ENCODE data around the gene CNTNAP5.

Gene CNTNAP5

DNA sequence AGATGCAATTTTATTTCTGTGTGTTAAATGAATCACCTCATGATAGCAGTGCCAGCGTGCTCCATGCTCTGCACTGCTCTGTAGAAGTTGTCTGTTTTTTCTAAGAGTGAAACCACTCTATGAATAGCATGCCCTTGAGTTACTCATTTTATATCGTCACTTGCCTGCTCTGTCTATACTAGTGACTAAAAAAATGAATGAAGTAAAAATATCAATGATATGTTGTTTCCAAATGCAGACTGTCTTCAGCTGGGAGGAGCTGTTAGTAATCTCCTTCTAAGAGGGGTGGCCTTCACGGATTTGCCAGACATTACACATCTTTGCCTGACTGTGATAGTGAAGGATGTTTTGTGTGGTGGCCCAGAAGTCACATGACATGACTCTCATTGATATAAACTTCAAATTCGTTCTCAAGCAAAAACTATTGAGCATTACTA is 852.1 kb downstream of the CNTNAP5 start:
- H3K27ac Mint-ChIP-seq: no peak overlapping the region
- ATAC-seq (replicated peaks) (no peak), DNase-seq (no peak)
- no peaks in the 10 kb centered on the region for H3K4me1 Mint-ChIP-seq (ENCODE audit: low read depth in 2 of 2)
- H3K9me3 Mint-ChIP-seq: peaks cover 9 to 31% of the 10 kb centered on the region in 2 donors
- H3K4me3 Mint-ChIP-seq: no peak overlapping the region
- H3K27me3 Mint-ChIP-seq: no peaks in the 10 kb centered on the region
- no peaks in the 10 kb centered on the region for H3K36me3 Mint-ChIP-seq (ENCODE audit: insufficient read depth)

- no peaks in the 10 kb centered on the region for H3K27me3 Mint-ChIP-seq
- H3K27ac Mint-ChIP-seq: no peak overlapping the region
- H3K4me3 Mint-ChIP-seq: no peak overlapping the region
- no peak for ATAC-seq (replicated peaks)
- DNase-seq: no peak
- H3K9me3 Mint-ChIP-seq: peaks cover 8 to 32% of the 10 kb centered on the region in 2 donors
- no peaks in the 10 kb centered on the region for H3K4me1 Mint-ChIP-seq (ENCODE audit: low read depth in 2 of 2)
- no peaks in the 10 kb centered on the region for H3K36me3 Mint-ChIP-seq (ENCODE audit: insufficient read depth)
Observed at GRCh38 chr2:124879640-124880039, 854.6 kb downstream of the CNTNAP5 start.

- Mint-ChIP-seq H3K4me1 (ENCODE audit: low read depth in 2 of 2) (no peaks in the 10 kb centered on the region), H3K27ac (no peak overlapping the region), H3K4me3 (no peak overlapping the region), H3K27me3 (no peaks in the 10 kb centered on the region), H3K9me3 (peaks cover 8 to 33% of the 10 kb centered on the region in 2 donors), H3K36me3 (ENCODE audit: insufficient read depth) (no peaks in the 10 kb centered on the region)
- ATAC-seq (replicated peaks) (no peak), DNase-seq (no peak)
Observed at GRCh38 chr2:124880995-124881394, 855.9 kb downstream of the CNTNAP5 start.

DNA sequence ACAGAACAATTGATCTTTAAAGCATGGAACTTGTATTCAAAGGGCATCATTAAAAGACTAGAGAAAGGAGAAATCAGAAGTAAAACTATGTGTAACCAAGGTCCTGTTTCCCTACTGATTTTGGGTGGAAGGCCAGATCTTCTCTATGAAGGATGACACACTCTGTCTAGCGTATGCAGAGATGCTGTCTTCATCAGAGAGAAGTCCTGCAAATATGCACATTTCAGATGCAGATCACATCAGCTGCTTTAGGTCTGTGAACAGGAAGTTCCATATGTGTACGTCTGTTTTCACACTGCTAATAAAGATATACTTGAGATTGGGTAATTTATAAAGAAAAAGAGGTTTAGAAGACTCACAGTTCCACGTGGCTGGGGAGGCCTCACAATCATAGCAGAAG is 857.3 kb downstream of the CNTNAP5 start:
- Mint-ChIP-seq H3K36me3 (ENCODE audit: insufficient read depth) (no peaks in the 10 kb centered on the region), H3K4me1 (ENCODE audit: low read depth in 2 of 2) (no peaks in the 10 kb centered on the region), H3K27ac (no peak overlapping the region), H3K4me3 (no peak overlapping the region), H3K9me3 (peaks cover 8 to 33% of the 10 kb centered on the region in 2 donors), H3K27me3 (no peaks in the 10 kb centered on the region)
- DNase-seq (no peak), ATAC-seq (replicated peaks) (no peak)

DNA sequence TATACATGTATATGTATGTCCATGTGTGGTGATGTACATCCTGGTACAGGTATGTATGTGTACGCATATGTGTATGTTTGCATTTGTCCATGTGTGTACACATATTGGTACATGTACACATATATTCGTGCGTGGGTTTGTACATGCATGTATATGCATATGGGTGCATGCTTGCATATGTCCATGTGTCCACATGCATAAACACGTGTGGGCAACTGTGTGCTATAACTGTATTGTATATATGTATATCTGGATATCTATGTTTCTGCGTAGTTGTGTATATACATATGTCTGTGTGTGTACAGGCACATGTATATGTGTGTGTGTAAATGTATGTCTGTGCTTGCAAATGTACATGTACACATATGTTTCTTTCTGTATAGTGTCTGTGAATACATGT is 858.5 kb downstream of the CNTNAP5 start:
- no peak overlapping the region for H3K27ac Mint-ChIP-seq
- ATAC-seq (replicated peaks): no peak
- no peaks in the 10 kb centered on the region for H3K4me1 Mint-ChIP-seq (ENCODE audit: low read depth in 2 of 2)
- no peaks in the 10 kb centered on the region for H3K27me3 Mint-ChIP-seq
- no peak for DNase-seq
- H3K36me3 Mint-ChIP-seq (ENCODE audit: insufficient read depth): no peaks in the 10 kb centered on the region
- H3K9me3 Mint-ChIP-seq: peaks cover 8 to 33% of the 10 kb centered on the region in 2 donors
- no peak overlapping the region for H3K4me3 Mint-ChIP-seq

DNA sequence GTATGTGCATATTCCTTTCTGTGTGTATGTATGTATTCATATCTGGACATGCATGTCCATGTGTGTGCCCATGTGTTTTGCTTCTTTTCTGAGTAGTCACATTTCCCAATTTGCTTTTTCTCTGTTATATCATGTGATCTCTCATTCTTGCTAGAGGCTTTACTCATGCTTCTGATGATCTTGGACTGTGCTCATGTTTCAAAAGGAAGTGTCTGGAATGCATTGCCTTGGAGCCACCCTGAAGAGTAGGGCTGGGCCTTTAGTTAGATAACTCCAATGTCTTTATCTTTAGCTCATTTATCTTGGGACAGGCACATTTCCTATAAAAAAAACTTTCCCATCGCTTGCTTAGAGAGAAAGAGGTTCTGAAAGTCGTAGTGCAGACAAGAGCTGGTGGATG is 859.2 kb downstream of the CNTNAP5 start:
- Mint-ChIP-seq H3K36me3 (ENCODE audit: insufficient read depth) (no peaks in the 10 kb centered on the region), H3K27ac (no peak overlapping the region), H3K9me3 (peaks cover 9 to 27% of the 10 kb centered on the region in 2 donors), H3K4me3 (no peak overlapping the region), H3K4me1 (ENCODE audit: low read depth in 2 of 2) (no peaks in the 10 kb centered on the region), H3K27me3 (no peaks in the 10 kb centered on the region)
- DNase-seq (no peak), ATAC-seq (replicated peaks) (no peak)

GRCh38 chr2:124886216-124886615 is 861.1 kb downstream of the CNTNAP5 start:
- ATAC-seq (replicated peaks) (no peak), DNase-seq (no peak)
- H3K9me3 Mint-ChIP-seq: peaks cover 7 to 11% of the 10 kb centered on the region in 2 donors
- H3K27me3 Mint-ChIP-seq: no peaks in the 10 kb centered on the region
- H3K27ac Mint-ChIP-seq: no peak overlapping the region
- H3K4me3 Mint-ChIP-seq: no peak overlapping the region
- H3K36me3 Mint-ChIP-seq (ENCODE audit: insufficient read depth): no peaks in the 10 kb centered on the region
- no peaks in the 10 kb centered on the region for H3K4me1 Mint-ChIP-seq (ENCODE audit: low read depth in 2 of 2)

DNA sequence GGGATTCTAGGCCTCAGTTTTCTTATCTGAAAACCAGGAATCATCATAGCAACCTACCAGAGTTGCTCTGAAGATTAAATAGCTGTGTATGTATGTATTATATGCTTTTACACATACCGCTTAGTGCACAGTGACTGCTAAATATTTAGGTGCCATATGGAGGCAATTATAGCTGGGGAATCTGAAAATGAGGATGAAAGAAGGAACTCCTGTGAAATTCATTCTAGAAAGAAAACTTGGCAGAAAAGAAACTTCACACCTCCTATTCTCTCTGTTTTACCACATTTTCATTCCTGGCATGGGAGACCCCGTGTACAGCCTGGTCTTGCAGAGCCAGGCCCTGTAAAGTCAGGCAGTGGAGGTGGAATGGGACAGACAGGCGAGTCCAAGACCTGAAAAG is 862.4 kb downstream of the CNTNAP5 start:
- DNase-seq (no peak), ATAC-seq (replicated peaks) (no peak)
- Mint-ChIP-seq H3K27me3 (no peaks in the 10 kb centered on the region), H3K27ac (no peak overlapping the region), H3K4me3 (no peak overlapping the region), H3K36me3 (ENCODE audit: insufficient read depth) (no peaks in the 10 kb centered on the region), H3K9me3 (peaks cover 7 to 9% of the 10 kb centered on the region in 2 donors), H3K4me1 (ENCODE audit: low read depth in 2 of 2) (no peaks in the 10 kb centered on the region)

- Mint-ChIP-seq H3K27me3 (no peaks in the 10 kb centered on the region), H3K27ac (no peak overlapping the region), H3K36me3 (ENCODE audit: insufficient read depth) (no peaks in the 10 kb centered on the region), H3K9me3 (peaks cover 7 to 9% of the 10 kb centered on the region in 2 donors), H3K4me3 (no peak overlapping the region), H3K4me1 (ENCODE audit: low read depth in 2 of 2) (no peaks in the 10 kb centered on the region)
- ATAC-seq (replicated peaks) (no peak), DNase-seq (no peak)
Observed at GRCh38 chr2:124888431-124888830, 863.3 kb downstream of the CNTNAP5 start.

DNA sequence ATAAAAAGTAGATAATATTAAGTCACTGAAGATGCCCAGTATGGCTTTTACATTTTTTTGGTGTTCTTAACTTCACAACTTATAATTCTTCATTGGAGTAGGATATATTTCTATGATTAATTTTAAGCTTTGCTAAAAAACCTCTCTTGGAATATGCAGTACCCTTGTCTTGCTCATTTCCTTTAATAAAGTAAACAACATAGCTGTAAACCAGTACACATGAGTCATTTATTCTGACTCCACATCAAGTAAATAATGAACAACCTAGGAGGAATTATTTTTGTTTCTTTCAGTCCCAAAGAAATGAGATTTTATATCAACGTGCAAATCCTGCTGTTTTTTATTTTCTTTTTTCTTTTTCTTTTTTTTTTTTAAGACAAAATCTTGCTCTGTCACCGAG is 869.1 kb downstream of the CNTNAP5 start:
- Mint-ChIP-seq H3K9me3 (peaks cover 7 to 11% of the 10 kb centered on the region in 2 donors), H3K4me3 (no peak overlapping the region), H3K27ac (no peak overlapping the region), H3K27me3 (no peaks in the 10 kb centered on the region), H3K36me3 (ENCODE audit: insufficient read depth) (peaks cover 3% of the 10 kb centered on the region), H3K4me1 (ENCODE audit: low read depth in 2 of 2) (no peaks in the 10 kb centered on the region)
- DNase-seq (no peak), ATAC-seq (replicated peaks) (no peak)

GRCh38 chr2:124898827-124899226 is 873.7 kb downstream of the CNTNAP5 start:
- no peaks in the 10 kb centered on the region for H3K27me3 Mint-ChIP-seq
- H3K36me3 Mint-ChIP-seq (ENCODE audit: insufficient read depth): peaks cover 3% of the 10 kb centered on the region
- no peaks in the 10 kb centered on the region for H3K4me1 Mint-ChIP-seq (ENCODE audit: low read depth in 2 of 2)
- no peak for ATAC-seq (replicated peaks)
- no peak for DNase-seq
- H3K4me3 Mint-ChIP-seq: no peak overlapping the region
- peaks cover 8 to 26% of the 10 kb centered on the region in 2 donors for H3K9me3 Mint-ChIP-seq
- no peak overlapping the region for H3K27ac Mint-ChIP-seq

DNA sequence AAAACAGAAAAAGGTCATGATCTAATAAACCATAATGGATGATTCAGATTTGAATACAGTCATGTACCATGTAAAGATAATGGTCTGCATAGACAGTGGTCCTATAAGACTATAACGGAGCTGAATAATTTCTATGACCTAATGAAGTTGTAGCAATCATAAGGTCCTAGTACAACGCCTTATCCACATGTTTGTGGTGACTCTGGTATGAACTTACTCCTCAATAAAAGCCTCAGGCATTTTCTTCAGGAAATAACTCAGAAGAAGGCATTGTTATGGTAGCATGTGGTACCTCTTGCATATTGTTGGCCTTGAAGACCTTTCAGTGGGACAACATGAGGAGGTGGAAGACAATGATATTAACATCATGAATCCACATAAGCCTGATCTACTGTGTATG is 883.3 kb downstream of the CNTNAP5 start:
- Mint-ChIP-seq H3K4me3 (no peak overlapping the region), H3K9me3 (peaks cover 4 to 14% of the 10 kb centered on the region in 2 donors), H3K4me1 (ENCODE audit: low read depth in 2 of 2) (no peaks in the 10 kb centered on the region), H3K27me3 (no peaks in the 10 kb centered on the region), H3K36me3 (ENCODE audit: insufficient read depth) (no peaks in the 10 kb centered on the region), H3K27ac (no peak overlapping the region)
- ATAC-seq (replicated peaks) (no peak), DNase-seq (no peak)

DNA sequence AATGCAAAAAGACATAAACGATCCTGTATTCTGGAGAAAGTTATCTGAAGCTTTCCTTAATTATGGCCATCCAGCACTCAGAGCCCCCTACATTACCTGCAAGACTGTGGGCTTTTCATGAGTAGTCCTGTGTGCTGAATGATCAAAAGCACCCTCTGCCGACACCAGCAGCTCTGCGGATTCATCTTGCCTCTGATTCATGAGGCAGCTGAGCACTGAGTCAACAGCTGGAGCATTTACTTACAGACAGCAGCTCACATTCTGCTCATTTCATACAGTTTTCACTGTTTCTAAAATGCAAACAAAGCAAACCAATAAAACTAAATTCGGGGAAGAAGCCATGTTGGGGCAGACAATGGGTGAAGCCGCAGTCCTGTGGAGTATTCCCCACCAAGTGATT is 886.5 kb downstream of the CNTNAP5 start:
- H3K27ac Mint-ChIP-seq: no peak overlapping the region
- peaks cover 10 to 12% of the 10 kb centered on the region in 2 donors for H3K9me3 Mint-ChIP-seq
- no peaks in the 10 kb centered on the region for H3K27me3 Mint-ChIP-seq

GRCh38 chr2:124913868-124914267 is 888.8 kb downstream of the CNTNAP5 start:
- Mint-ChIP-seq H3K27ac (no peak overlapping the region), H3K4me3 (no peak overlapping the region), H3K27me3 (no peaks in the 10 kb centered on the region), H3K4me1 (ENCODE audit: low read depth in 2 of 2) (no peaks in the 10 kb centered on the region), H3K36me3 (ENCODE audit: insufficient read depth) (peaks cover 3% of the 10 kb centered on the region), H3K9me3 (peaks cover 19 to 22% of the 10 kb centered on the region in 2 donors)
- no peak for DNase-seq
- no peak for ATAC-seq (replicated peaks)

More for the DNA sequence above, 886.5 kb downstream of the CNTNAP5 start:
- no peak for DNase-seq
- Mint-ChIP-seq H3K4me1 (ENCODE audit: low read depth in 2 of 2) (no peaks in the 10 kb centered on the region), H3K36me3 (ENCODE audit: insufficient read depth) (no peaks in the 10 kb centered on the region), H3K4me3 (no peak overlapping the region)
- no peak for ATAC-seq (replicated peaks)

- Mint-ChIP-seq H3K27ac (no peak overlapping the region), H3K4me3 (no peak overlapping the region), H3K4me1 (ENCODE audit: low read depth in 2 of 2) (no peaks in the 10 kb centered on the region), H3K36me3 (ENCODE audit: insufficient read depth) (peaks cover 3% of the 10 kb centered on the region), H3K27me3 (no peaks in the 10 kb centered on the region), H3K9me3 (peaks cover 18 to 22% of the 10 kb centered on the region in 2 donors)
- ATAC-seq (replicated peaks): no peak
- DNase-seq: no peak
Observed at GRCh38 chr2:124915567-124915966, 890.5 kb downstream of the CNTNAP5 start.
